ENCODE data around the gene SPEM3.

The SPEM3 gene

DNA sequence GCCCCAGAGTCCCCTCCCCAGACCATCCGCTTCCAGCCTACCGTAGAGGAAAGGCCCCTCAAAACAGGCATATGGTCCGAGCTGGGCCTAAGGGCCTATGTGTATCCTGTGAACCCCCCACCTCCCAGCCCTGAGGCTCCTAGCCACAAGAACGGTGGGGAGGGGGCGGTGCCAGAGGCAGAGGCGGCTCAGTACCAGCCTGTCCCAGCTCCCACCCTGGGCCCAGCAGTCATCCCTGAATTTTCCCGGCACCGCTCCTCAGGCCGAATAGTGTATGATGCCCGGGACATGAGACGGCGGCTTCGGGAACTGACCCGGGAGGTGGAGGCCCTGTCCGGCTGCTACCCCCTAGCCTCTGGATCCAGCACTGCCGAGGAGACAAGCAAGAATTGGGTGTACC is 7.5 kb upstream of the SPEM3 start:
- no peak for DNase-seq (ENCODE audit: low spot score)

DNA sequence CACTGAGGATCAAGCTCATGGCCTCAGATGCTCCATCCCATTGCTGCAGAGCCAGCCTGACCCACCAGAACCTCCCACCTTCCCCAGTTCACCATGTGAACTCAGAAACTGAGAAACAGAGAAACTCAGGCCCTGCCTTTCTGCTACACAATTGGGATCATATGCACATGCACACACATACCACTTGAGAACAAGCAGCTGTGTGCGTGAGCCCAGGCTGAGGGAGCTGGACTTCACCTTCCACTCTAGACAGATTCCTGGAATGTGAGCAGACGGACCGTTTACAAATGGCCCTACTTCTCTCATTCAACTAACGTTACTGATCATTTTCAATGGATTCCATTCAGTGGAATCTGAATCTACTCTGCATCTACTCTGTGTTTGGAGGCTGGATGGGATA is 5.0 kb upstream of the SPEM3 start:
- no peak for DNase-seq (ENCODE audit: low spot score)

DNA sequence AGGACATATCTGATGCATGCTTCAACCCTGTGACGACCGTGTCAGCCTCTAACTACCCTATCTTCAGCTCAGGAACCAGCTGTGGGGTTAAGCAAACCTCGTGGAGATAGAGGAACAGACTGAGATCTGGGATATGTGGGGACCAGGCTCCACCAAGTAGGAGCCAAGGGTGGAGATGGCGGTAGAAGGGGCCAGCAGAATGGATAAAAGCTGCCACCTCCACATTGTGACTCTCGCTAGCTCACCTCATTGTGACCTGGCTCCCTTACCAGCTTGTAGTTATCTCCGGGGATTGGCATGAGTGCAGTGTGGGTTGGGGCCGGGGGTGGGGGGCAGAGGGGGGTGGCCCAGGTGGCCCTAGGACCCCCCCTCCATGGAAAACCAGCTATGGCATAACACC is 3.3 kb upstream of the SPEM3 start, which contains the start of gene SPEM2:
Gene SPEM2 (plus strand): TSS at position 301 of the 400 bp plus-strand sequence. CDS start 73 bp downstream, at position 374.
- no peak for DNase-seq (ENCODE audit: low spot score)

DNA sequence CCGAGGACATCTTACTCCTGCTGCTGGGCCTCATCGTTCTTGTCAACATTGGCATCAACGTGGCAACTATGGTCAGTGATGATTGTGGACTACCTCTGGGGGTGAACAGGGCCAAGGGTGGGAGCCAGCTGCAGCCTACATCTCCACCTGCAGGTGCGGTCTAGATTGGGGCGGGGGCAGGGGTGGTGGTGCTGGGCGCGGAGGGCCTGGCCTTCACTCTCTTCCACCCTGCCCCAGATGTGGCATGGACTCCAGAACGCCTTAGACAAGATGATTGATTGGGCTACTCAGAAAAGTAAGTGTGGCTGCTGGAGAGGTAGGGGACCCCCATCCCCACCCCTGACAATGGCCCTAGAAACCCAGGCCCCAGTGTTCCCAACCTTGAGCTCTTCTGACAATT is 2.9 kb upstream of the SPEM3 start:
- DNase-seq (ENCODE audit: low spot score) = no peak

DNA sequence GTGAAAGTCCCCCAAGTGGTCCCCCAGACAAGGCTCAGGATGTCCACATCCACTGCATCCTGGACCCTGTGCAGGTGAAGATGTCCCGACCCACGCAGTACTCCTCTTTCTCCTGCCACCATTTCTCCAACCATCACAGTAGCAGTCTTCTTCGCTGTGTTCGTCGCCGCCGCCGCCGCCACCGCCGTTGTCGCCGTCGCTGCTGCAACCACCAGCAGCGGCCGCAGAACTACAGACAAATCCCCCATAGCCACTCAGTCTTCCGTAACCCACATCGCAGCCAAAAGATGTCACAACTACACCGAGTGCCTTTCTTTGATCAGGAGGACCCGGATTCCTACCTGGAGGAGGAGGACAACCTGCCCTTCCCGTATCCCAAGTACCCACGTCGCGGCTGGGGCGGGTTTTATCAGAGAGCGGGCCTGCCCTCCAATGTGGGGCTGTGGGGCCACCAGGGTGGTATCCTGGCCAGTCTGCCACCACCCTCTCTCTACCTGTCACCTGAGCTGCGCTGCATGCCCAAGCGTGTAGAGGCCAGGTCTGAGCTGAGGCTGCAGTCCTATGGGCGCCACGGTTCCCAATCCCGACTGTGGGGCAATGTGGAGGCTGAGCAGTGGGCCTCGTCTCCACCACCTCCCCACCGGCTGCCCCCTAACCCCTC is 2.3 kb upstream of the SPEM3 start:
- no peak for DNase-seq (ENCODE audit: low spot score)

DNA sequence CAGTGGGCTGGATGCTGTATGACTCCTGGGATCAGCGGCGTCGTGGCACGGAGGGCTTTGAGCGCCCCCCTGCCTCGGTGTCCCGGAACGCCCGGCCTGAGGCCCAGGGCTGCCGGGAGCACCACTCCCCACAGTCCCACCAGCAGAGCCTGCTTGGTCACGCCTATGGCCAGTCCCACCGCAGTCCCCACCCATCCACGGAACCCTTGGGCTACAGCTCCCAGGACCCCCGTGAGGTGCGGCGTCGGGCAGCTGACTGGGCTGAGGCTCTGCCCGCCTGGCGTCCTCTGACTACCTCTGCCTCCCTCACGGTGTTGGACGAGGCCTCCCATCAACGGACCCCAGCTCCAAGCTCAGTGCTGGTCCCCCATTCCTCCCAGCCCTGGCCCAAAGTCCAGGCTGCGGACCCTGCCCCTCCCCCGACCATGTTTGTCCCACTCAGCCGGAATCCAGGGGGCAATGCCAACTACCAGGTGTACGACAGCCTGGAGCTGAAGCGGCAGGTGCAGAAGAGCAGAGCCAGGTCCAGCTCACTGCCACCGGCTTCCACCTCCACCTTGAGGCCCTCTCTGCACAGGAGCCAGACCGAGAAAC is 1.7 kb upstream of the SPEM3 start:
- DNase-seq (ENCODE audit: low spot score) = no peak

DNA sequence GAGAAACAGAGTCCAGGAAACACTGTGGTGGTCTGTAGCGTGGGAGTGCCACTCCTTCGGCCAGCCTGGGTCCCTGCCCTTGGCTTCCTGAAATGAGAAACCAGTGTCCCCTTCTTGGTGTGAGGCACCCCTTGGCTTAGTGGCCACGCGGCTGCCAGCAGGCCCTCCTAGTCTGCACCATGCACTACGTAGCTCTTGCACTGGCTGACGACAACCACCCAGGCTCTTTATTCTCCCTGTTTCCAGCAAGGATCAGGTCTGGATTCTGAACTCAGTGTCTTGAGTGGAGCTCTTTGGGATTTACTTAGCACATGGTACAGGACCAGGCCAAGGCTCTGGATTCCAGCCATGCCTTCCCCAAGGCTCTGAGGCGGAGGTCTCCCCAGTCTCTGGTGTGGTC is 1.1 kb upstream of the SPEM3 start:
- no peak for DNase-seq (ENCODE audit: low spot score)

DNA sequence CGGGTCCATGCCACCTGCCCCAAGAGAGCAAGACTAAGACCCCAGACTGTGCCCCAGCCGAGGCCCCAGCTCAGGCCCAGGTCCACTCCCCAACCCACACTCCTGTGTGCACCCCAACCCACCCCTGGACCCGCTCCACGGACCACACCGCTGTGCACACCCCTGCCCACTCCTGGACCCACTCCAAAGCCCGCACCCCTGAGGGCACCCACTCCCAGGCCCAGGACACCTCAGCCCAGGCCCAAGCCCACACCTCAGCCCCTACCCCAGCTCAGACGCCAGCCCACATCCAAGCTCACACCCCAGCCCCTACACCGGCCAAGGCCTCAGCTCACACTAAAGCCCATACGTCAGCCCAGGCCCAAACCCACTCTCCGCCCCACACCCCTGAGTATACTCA is 1.1 kb downstream of the SPEM3 start:
- no peak for DNase-seq (ENCODE audit: low spot score)

DNA sequence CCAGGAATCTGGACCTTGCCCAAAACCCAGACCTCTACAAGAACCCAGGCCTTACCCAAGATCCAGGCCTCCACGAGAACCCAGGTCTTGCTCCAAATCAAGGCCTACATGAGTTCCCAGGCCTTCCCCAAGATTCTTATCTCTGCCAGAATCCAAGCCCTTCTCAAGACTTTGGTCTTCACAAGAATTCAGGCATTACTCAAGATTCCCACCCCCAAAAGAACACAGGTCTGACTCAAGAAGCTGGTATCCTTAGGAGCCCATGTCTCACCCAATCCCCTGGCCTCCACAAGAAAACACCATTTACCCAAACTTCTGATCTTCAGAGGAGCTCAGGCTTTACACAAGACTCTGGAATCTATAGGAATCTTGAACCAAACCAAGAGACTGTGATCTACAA is 2.6 kb downstream of the SPEM3 start:
- DNase-seq (ENCODE audit: low spot score) = no peak

DNA sequence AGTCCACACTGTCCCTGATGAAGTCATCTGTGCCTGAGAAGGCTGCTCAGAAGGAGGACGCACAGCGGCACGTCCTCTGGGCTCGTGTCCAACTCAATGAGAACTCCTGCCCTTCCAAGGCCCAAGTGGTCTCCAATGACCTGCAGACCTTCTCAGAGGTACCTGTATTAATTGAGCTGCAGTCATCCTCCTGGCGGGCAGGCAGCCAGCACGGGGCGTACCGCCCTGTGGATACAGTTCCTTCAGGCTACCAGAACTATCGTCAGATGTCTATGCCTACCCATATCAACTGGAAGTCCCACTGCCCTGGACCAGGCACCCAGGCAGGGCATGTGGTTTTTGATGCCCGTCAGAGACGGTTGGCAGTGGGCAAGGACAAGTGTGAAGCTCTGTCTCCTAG is 3.6 kb downstream of the SPEM3 start:
- no peak for DNase-seq (ENCODE audit: low spot score)

DNA sequence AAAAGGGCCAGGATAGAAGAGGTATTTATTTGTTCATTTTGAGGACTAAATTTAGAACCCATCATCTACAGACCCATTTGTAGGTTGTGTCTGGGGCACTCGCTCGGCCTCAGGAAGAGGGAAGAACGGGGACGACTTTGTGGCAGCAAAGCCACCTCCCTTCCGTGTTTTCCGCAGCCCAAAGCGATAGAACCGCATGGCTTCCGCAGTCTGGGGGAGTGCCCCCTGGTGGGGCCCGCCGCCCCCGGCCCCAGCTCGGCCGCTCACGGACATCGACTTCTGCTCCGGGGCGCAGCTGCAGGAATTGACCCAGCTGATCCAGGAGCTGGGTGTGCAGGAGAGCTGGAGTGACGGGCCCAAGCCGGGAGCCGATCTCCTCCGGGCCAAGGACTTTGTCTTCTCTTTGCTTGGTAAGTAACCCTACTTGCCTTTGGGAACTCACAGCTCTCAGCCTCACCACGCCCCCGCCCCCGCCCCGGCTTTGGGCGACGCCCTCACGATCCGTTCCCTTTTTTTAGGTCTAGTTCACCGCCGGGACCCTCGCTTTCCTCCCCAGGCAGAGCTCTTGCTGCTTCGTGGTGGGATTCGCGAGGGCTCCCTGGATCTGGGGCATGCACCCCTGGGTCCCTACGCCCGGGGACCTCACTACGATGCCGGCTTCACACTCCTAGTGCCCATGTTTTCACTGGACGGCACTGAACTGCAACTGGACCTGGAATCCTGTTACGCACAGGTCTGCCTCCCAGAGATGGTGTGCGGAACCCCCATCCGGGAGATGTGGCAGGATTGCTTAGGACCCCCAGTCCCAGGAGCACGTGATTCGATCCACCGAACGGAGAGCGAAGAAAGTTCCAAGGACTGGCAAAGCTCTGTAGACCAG is 7.3 kb downstream of the SPEM3 start:
- no peak for DNase-seq (ENCODE audit: low spot score)

DNA sequence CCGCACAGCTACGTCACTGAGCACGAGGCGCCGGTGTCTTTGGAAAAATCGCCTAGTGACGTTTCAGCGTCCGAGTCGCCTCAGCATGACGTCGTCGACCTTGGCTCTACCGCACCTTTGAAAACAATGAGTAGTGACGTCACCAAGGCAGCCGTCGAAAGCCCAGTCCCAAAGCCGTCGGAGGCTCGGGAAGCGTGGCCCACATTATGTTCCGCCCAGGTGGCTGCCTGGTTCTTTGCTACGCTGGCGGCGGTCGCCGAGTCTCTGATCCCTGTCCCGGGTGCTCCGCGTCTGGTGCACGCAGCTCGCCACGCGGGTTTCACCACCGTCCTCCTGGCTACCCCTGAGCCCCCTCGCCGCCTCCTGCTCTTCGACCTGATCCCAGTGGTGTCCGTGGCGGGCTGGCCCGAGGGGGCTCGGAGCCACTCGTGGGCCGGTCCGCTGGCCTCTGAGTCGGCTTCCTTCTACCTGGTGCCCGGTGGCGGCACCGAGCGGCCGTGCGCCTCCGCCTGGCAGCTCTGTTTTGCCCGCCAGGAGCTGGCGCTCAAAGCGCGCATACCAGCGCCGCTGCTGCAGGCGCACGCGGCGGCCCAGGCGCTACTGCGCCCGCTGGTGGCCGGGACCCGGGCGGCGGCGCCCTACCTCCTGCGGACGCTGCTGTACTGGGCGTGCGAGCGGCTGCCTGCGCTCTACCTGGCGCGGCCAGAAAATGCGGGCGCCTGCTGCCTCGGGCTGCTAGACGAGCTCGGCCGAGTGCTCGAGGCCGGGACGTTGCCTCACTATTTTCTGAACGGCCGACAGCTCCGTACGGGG is 8.1 kb downstream of the SPEM3 start:
- DNase-seq (ENCODE audit: low spot score) = peak; percentile 72

DNA sequence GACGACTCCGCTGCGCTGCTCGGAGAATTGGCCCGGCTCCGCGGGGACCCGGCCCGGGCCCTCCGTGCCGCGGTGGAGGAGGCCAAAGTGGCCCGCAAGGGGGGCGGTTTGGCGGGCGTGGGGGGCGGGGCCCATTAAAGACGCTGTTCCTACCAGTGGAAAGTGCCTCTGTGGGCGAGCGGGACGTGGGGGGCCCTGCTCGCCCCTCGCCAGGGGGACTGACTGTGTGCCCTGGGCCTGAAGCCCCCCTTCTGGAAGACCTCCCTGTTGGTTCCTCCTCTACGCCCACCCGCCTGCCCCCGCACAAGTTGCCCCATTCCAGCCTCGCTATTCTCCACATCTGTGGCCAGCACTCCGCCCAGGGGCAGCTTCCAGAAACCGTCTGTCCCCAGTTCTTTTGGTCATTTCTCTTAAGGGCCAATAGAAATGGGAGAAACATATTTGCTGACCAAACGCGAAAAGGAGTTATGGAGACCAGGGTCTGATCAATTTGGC is 8.8 kb downstream of the SPEM3 start:
- no peak for DNase-seq (ENCODE audit: low spot score)

DNA sequence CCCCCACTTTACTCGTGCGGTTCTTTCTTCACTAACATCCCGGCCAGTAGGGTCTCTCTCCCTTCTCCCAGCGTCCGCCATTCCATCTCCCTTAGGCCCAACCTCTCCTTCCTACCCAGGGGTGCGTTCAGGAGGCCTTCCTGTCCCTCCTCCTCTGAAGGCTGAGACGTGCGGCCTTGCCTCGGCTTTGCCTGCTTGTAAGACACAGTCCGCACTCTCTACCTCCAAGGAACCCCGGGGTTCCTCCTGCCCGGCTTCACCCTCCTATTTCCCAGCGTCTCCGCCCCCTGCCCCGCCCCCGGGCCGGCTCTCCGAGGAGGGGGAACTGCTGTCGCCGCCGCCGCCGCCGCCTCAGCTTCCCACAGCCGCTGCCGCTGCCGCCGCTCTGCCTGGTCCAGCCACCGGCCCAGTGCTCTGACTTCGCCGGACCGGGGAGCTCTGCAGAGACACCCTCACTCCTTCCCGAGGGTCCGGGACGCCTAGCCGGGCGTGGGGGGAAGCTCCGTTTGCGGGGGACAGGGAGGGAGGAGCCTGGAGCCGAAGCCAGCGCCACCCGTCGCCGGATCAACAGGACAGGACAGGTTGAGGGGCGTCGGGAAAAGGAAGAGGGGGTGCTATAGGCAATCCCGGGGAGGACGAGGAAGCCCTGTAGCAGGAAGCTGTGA is 9.4 kb downstream of the SPEM3 start:
- no peak for DNase-seq (ENCODE audit: low spot score)

DNA sequence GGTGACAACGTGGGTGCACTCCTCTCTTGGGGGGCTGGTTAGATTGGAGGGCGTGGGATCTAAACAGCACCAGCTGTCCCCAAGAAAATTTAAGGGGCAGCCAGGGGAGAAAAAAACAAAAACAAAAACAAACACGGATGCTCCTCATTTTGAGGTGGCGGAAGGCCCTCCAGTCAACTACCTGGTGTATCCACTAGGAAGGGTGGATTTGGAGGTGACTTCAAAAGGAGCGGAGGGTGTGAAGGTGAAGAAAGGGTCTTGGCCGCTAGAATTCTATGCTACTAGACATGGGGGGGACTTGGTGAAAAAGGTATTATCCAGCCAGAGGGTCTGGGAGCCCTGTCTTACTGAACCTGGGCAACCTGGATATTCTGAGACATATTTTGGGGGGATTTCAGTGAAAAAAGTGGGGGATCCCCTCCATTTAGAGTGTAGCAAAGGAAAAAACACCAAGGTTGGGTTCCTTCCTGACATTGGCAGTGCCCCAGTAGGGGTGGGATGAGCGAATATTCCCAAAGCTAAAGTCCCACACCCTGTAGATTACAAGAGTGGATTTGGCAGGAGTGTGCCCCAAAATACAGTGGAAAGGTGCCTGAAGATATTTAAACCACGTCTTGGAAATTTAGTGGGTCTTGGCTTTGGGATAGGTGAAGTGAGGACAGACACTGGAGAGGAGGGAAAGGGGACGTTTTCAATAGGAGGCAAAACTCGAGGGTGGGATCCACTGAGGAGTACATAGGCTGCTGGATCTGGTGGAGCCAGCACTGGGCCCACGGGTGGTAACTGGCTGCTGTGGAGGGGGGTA is 10.2 kb downstream of the SPEM3 start:
- DNase-seq (ENCODE audit: low spot score) = no peak

DNA sequence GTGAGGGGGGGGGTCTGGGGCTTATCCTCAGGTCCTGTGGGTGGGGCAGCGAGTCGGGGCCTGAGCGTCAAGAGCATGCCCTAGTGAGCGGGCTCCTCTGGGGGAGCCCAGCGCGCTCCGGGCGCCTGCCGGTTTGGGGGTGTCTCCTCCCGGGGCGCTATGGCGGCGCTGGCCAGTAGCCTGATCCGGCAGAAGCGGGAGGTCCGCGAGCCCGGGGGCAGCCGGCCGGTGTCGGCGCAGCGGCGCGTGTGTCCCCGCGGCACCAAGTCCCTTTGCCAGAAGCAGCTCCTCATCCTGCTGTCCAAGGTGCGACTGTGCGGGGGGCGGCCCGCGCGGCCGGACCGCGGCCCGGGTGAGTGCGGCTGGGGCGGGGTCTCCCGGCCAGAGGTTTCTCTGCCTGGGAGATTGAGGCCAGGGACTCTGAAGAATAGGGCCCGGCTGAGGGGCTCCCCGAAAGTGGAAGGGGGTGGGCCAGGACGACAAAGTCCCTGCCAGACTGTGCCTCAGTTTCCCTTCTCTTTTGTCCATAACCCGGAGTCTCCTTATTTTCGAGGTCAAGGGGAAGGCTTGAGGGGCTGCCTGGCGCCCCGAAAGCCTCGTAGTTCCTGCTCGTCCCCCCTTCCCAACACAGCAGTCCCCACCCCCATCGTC is 10.9 kb downstream of the SPEM3 start, which contains the start of gene FGF11:
Gene FGF11 (plus strand): TSS at position 51 of the 651 bp plus-strand sequence. CDS start 109 bp downstream, at position 160.
- no peak for DNase-seq (ENCODE audit: low spot score)

DNA sequence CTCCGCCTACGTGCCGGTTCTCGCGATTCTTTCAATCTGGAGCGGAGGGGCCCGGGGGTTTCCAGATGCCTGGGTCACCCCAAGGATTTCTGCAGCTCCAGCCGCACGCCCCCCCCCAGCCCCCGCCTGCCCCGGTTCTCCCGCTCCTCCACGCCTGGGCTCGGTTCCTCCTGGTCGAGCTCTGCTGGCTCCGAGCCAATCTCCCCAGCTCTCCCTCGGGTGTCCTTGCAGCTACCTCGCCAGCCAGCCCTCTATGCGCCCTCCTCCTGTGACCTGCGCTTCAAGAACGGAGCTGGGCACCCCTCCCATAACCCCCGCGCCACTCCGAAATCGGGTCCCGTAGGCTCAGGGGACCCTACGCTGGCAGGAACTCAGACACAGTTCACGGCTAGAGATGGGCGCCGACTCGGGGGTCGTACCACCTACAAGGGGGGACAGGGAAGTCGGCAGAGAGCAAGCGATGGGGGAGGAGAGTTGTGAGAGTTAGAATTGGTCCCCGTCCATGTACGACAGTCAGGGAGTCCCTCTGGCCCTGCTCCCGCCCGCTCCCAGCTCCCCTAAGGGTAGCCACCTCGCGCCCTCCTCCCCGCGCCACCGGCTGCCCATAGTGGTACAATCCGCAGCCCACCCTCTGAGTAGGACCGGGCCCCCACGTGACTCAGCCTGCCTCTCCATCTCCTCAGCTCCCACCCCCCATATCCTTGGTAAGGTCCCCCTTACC is 11.6 kb downstream of the SPEM3 start:
- DNase-seq (ENCODE audit: low spot score) = no peak

DNA sequence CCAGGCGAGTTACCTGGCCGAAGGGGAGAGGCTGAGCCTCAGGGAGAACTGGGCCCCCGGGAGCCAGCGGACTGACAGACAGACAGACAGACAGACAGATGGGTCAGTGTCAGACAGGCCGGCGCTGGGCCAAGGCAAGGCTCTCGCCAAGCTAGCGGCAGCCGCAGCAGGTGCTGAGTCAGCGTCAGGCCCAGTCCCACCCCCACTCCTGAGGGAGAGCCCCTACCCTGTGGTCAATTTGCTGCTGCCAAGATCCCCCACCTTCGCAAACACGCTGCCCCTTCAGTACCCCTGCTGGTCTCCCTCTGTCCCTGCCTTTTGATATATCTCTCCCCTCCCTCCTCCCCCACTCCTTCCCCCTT is 12.2 kb downstream of the SPEM3 start:
- DNase-seq (ENCODE audit: low spot score) = no peak

DNA sequence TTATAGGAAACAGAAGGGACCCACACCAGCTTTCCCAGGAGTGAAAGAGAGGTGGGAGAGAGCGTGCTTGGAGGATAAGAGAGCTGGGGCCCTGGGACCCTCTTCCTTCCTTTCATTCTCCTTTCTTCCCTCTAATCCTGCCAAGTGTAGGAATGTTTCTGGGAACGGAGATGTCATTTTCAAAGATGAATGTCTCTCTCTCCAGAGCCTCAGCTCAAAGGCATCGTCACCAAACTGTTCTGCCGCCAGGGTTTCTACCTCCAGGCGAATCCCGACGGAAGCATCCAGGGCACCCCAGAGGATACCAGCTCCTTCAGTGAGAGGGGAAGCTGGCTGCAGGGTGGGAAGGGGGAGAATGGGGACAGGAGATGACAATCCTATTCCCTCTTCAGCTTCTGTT is 12.6 kb downstream of the SPEM3 start:
- no peak for DNase-seq (ENCODE audit: low spot score)
